GM11168 (cell line): ENCODE measurements around the gene NOX4.
"Not testable (repeated sequence)": the region's sequence is repeated elsewhere in the genome, so short reads cannot be mapped to it uniquely, and the experiment has no call there.

ENCODE experiments used
- in situ Hi-C: fragments of 300-500 bp; cut with MboI; formaldehyde crosslinking; loops from one replicate; pipeline ENCODE4 v1.12.0; 2022; ENCODE audit warnings: low sequenced_read_pairs; ENCODE audit not compliant: unreplicated experiment

Gene NOX4

GRCh38 chr11:89310607-89311006 is 180.6 kb downstream of the NOX4 start:
- in situ Hi-C loops: not testable (repeated sequence)

GRCh38 chr11:89309321-89309985 is 181.7 kb downstream of the NOX4 start:
- in situ Hi-C loops: not testable (repeated sequence)

- in situ Hi-C loops: not testable (repeated sequence)
Observed at GRCh38 chr11:89308272-89308671, 182.9 kb downstream of the NOX4 start.

- in situ Hi-C loops: not testable (repeated sequence)
Observed at GRCh38 chr11:89303029-89303428, 188.1 kb downstream of the NOX4 start.

GRCh38 chr11:89295023-89295422 is 196.2 kb downstream of the NOX4 start:
- in situ Hi-C loops: not testable (repeated sequence)

- in situ Hi-C loops: no loop called here
Observed at GRCh38 chr11:89293965-89294679, 197.1 kb downstream of the NOX4 start.

GRCh38 chr11:89288004-89288403 is 203.2 kb downstream of the NOX4 start:
- in situ Hi-C loops: not testable (repeated sequence)

GRCh38 chr11:89286601-89287000 is 204.6 kb downstream of the NOX4 start:
- in situ Hi-C loops: not testable (repeated sequence)

- in situ Hi-C loops: not testable (repeated sequence)
Observed at GRCh38 chr11:89281032-89281677, 210.0 kb downstream of the NOX4 start.

- in situ Hi-C loops: no loop called here
Observed at GRCh38 chr11:89279176-89279575, 212.0 kb downstream of the NOX4 start.

- in situ Hi-C loops: no loop called here
Observed at GRCh38 chr11:89275966-89276365, 215.2 kb downstream of the NOX4 start.
